ENCODE measurements around the gene MORN4. TPM values are rescaled to one million over a fixed set of nuclear protein-coding genes. Genes with fewer than 3 reads are reported as not detected.
A peak's percentile ranks its signal among the peaks of the same experiment; 100 is the strongest.

Gene MORN4
- total RNA-seq, 3 donors from 2014 or later (not counting 1 experiment from before 2014, with no cell fraction given) = 0.14 to 2.0 (median 1.6) TPM

DNA sequence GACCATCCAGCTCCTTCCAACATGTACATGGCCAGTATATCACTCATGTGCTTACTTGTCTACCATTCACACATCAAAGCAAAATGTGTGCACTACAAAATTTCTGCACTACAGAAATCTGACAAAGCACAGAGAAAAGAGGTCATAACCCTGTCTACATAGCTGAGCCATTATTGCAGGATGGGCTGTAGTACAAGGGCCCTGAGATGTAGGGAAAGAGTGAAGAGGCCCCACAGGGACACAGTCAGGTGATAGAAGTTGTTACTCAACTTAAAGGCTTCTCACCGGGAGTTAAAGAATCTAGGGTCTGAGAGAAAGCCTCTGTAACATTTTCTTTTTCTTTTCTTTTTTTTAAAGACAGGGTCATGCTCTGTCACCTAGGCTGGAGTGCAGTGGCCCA lies 36.3 kb upstream of the MORN4 start:
- Histone ChIP-seq H3K27me3 (ENCODE audit: control insufficient read depth, insufficient read depth, low read length) (no peaks in the 10 kb centered on the region), H3K27ac (ENCODE audit: low read length) (no peak overlapping the region), H3K4me3 (ENCODE audit: low read length) (no peak overlapping the region), H3K4me1 (ENCODE audit: control insufficient read depth, insufficient read depth, low read length) (no peaks in the 10 kb centered on the region), H3K9me3 (ENCODE audit: control insufficient read depth, insufficient read depth, low read length) (no peaks in the 10 kb centered on the region), H3K36me3 (ENCODE audit: control insufficient read depth, insufficient read depth, low read length) (peaks cover 30% of the 10 kb centered on the region)
- H3K27ac Mint-ChIP-seq = no peak overlapping the region
- ATAC-seq = no peak
- H3K27me3 Mint-ChIP-seq (ENCODE audit: low read depth in 2 of 2) = no peaks in the 10 kb centered on the region
- peaks cover 15 to 18% of the 10 kb centered on the region in 2 donors for H3K4me1 Mint-ChIP-seq
- TF ChIP-seq, protein P1, sequence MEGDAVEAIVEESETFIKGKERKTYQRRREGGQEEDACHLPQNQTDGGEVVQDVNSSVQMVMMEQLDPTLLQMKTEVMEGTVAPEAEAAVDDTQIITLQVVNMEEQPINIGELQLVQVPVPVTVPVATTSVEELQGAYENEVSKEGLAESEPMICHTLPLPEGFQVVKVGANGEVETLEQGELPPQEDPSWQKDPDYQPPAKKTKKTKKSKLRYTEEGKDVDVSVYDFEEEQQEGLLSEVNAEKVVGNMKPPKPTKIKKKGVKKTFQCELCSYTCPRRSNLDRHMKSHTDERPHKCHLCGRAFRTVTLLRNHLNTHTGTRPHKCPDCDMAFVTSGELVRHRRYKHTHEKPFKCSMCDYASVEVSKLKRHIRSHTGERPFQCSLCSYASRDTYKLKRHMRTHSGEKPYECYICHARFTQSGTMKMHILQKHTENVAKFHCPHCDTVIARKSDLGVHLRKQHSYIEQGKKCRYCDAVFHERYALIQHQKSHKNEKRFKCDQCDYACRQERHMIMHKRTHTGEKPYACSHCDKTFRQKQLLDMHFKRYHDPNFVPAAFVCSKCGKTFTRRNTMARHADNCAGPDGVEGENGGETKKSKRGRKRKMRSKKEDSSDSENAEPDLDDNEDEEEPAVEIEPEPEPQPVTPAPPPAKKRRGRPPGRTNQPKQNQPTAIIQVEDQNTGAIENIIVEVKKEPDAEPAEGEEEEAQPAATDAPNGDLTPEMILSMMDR (IDR thresholded peaks at IDR 0.05) = no peak
- peaks cover 13% of the 10 kb centered on the region for H3K36me3 Mint-ChIP-seq
- intact Hi-C loops (cut with micrococcal nuclease) = no loop called here
- WGBS (ENCODE audit: insufficient coverage) = 100% methylated on average over 1 of the region's 1 CpG
- DNase-seq = no peak
- no peak overlapping the region for H3K4me3 Mint-ChIP-seq
- H3K9me3 Mint-ChIP-seq = no peaks in the 10 kb centered on the region

DNA sequence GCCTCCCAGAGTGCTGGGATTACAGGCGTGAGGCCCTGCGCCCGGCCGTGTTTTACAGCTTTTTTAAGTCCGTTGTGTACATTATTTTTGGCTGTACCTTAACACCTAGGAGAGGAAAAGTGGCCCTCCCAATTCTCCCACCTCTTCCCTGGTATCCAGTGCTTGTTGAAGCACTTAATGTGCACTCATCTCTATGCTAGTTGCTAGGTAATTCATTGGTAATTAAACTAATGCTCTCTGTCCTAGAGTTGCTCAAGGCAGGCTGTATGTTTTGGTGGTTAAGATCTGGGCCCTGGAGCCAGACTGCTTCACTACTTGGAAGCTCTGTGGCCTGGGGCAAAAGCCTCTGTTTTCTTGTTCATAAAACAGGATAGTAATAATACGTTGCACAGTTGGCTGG lies 34.2 kb upstream of the MORN4 start:
- intact Hi-C loops (cut with micrococcal nuclease) = no loop called here
- H3K27me3 ChIP-seq (ENCODE audit: control insufficient read depth, insufficient read depth, low read length) = no peaks in the 10 kb centered on the region
- DNase-seq = no peak
- H3K4me1 ChIP-seq (ENCODE audit: control insufficient read depth, insufficient read depth, low read length) = no peaks in the 10 kb centered on the region
- peaks cover 15 to 18% of the 10 kb centered on the region in 2 donors for H3K4me1 Mint-ChIP-seq
- no peak for ATAC-seq
- WGBS (ENCODE audit: insufficient coverage) = 97% methylated on average over 6 of the region's 6 CpGs
- H3K36me3 ChIP-seq (ENCODE audit: control insufficient read depth, insufficient read depth, low read length) = peaks cover 32% of the 10 kb centered on the region
- H3K27ac ChIP-seq (ENCODE audit: low read length) = no peak overlapping the region
- no peaks in the 10 kb centered on the region for H3K27me3 Mint-ChIP-seq (ENCODE audit: low read depth in 2 of 2)
- peak overlapping the region in 1 of 2 donors; percentile 30 for H3K27ac Mint-ChIP-seq
- TF ChIP-seq, protein P1 (IDR thresholded peaks at IDR 0.05) = no peak
- no peaks in the 10 kb centered on the region for H3K9me3 ChIP-seq (ENCODE audit: control insufficient read depth, insufficient read depth, low read length)
- no peak overlapping the region for H3K4me3 ChIP-seq (ENCODE audit: low read length)
- H3K36me3 Mint-ChIP-seq = peaks cover 20% of the 10 kb centered on the region
- no peaks in the 10 kb centered on the region for H3K9me3 Mint-ChIP-seq
- no peak overlapping the region for H3K4me3 Mint-ChIP-seq

DNA sequence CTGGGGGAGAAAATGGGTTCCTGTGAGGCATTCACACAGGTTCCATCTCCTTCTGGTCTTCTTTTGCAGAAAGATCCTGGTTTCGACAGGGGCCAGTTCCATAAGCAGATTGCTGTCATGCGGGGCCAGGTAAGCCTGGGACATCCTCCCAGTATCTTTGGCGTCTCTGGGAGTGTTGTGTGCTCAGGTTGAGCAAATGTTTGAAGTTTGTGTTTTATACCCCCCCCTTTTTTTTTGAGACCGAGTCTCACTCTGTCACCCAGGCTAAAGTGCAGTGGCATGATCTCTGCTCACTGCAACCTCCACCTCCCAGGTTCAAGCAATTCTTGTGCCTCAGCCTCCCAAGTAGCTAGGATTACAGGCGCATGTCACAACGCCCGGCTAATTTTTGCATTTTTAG lies 33.7 kb upstream of the MORN4 start:
- no peak overlapping the region for H3K27ac ChIP-seq (ENCODE audit: low read length)
- peaks cover 20% of the 10 kb centered on the region for H3K36me3 Mint-ChIP-seq

More for the DNA sequence above, 33.7 kb upstream of the MORN4 start:
- H3K4me3 Mint-ChIP-seq = no peak overlapping the region
- DNase-seq = no peak
- Histone ChIP-seq H3K27me3 (ENCODE audit: control insufficient read depth, insufficient read depth, low read length) (no peaks in the 10 kb centered on the region), H3K4me1 (ENCODE audit: control insufficient read depth, insufficient read depth, low read length) (no peaks in the 10 kb centered on the region), H3K36me3 (ENCODE audit: control insufficient read depth, insufficient read depth, low read length) (peaks cover 32% of the 10 kb centered on the region), H3K4me3 (ENCODE audit: low read length) (no peak overlapping the region), H3K9me3 (ENCODE audit: control insufficient read depth, insufficient read depth, low read length) (no peaks in the 10 kb centered on the region)
- peaks cover 15 to 18% of the 10 kb centered on the region in 2 donors for H3K4me1 Mint-ChIP-seq
- H3K27ac Mint-ChIP-seq = no peak overlapping the region
- H3K9me3 Mint-ChIP-seq = no peaks in the 10 kb centered on the region
- H3K27me3 Mint-ChIP-seq (ENCODE audit: low read depth in 2 of 2) = no peaks in the 10 kb centered on the region
- 97% methylated on average over 7 of the region's 7 CpGs for WGBS (ENCODE audit: insufficient coverage)
- intact Hi-C loops (cut with micrococcal nuclease) = no loop called here
- TF ChIP-seq, protein P1 (IDR thresholded peaks at IDR 0.05) = no peak
- no peak for ATAC-seq
